ENCODE results near the gene ARHGEF11.

DNA sequence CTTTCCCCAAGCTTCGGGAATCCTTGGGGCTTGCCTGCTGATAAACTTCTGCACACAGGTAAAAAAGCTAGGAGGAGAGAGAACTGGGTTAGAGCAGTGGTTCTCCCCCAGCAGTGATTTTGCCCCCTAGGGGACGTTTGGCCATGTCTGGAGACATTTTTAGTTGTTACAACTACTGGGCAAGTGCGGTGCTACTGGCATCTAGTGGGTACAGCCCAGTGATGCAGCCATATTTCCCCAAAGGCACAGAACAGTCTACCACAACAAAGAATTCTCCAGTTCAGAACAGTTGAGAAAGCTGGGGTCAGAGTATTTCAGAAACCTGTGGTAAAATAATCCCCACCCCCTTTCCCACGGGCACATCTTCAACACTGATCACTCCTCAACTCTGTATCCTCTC, 83.8 kb downstream of the ARHGEF11 start:
- TF ChIP-seq, protein P1, sequence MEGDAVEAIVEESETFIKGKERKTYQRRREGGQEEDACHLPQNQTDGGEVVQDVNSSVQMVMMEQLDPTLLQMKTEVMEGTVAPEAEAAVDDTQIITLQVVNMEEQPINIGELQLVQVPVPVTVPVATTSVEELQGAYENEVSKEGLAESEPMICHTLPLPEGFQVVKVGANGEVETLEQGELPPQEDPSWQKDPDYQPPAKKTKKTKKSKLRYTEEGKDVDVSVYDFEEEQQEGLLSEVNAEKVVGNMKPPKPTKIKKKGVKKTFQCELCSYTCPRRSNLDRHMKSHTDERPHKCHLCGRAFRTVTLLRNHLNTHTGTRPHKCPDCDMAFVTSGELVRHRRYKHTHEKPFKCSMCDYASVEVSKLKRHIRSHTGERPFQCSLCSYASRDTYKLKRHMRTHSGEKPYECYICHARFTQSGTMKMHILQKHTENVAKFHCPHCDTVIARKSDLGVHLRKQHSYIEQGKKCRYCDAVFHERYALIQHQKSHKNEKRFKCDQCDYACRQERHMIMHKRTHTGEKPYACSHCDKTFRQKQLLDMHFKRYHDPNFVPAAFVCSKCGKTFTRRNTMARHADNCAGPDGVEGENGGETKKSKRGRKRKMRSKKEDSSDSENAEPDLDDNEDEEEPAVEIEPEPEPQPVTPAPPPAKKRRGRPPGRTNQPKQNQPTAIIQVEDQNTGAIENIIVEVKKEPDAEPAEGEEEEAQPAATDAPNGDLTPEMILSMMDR (IDR thresholded peaks at IDR 0.05): peak; percentile 33
- TF ChIP-seq EZH2 (IDR thresholded peaks at IDR 0.05; ENCODE audit: borderline replicate concordance, insufficient read depth, low read depth, low read length, poor library complexity, severe bottlenecking): no peak

Measured in B cell (primary cell).